Effector CD4-positive, alpha-beta T cell (primary cell): ENCODE results near the gene ZFP30.
A peak's percentile ranks its signal among the peaks of the same experiment; 100 is the strongest.
"Not testable (repeated sequence)": the region's sequence is repeated elsewhere in the genome, so short reads cannot be mapped to it uniquely, and the experiment has no call there.

Experiments
- DNase-seq: peaks from one replicate; pipeline ENCODE4 v3.0.0-alpha.2; 2020
- total RNA-seq: gene quantifications from one replicate; lab custom pipeline; 2026; lab: John Stamatoyannopoulos, UW

The ZFP30 gene
- total RNA-seq = 9.4 reads per million, percentile 30 among the genes with 10 or more reads in this experiment

DNA sequence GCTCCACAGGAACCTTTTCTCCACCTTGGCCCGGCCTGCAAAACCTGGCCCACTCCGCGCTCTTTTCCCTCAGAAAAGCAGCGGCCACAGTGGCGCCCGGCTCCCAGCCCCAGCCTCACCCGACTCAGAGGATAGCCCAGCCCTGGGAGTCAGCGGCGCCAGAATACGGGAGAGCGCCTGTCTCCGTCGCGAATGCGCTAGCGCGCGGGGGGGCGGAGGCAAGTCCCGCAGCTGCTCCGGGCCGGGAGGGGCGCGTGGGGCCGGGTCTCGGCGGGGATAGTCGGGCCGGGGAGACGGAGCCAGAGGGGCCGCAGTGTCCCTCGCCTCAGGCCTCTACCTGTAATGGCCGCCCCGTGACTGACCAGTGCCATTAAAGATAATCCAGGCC is at the start of gene ZFP30:
Gene ZFP30 (minus strand): TSS at position 165 of the 388 bp plus-strand sequence. CDS start 7,643 bp downstream, outside the sequence.
- DNase-seq = peak; percentile 72

DNA sequence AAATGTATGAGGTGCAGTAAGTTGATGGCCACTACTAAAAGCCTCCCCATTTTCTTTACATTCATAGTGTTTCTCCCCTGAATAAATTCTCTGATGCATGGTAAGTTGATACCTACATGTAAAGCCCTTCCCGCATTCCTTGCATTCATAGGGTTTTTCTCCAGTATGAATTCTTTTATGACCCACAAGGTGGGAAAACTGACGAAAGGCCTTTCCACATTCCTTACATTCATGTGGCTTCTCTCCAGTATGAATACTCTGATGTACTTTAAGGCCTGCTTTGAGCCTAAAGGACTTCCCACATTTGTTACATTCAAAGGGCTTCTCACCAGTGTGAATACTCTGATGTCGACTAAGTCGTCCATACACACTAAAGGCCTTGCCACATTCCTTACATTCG is 43.8 kb upstream of the ZFP30 start:
- DNase-seq = no peak

DNA sequence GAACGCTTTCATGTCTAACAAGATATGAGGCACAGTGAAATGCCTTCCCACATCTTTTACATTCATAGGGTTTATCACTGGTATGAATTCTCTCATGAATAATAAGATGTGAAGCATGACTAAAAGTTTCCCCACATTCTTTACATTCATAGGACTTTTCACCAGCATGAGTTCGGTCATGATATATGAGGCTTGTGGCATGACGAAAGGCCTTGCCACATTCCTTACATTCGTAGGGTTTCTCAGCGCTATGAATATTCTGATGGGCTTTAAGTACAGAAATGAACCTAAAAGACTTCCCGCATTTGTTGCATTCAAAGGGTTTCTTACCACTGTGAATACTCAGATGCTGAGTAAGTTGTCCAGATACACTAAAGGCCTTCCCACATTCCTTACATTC is 43.0 kb upstream of the ZFP30 start:
- no peak for DNase-seq

DNA sequence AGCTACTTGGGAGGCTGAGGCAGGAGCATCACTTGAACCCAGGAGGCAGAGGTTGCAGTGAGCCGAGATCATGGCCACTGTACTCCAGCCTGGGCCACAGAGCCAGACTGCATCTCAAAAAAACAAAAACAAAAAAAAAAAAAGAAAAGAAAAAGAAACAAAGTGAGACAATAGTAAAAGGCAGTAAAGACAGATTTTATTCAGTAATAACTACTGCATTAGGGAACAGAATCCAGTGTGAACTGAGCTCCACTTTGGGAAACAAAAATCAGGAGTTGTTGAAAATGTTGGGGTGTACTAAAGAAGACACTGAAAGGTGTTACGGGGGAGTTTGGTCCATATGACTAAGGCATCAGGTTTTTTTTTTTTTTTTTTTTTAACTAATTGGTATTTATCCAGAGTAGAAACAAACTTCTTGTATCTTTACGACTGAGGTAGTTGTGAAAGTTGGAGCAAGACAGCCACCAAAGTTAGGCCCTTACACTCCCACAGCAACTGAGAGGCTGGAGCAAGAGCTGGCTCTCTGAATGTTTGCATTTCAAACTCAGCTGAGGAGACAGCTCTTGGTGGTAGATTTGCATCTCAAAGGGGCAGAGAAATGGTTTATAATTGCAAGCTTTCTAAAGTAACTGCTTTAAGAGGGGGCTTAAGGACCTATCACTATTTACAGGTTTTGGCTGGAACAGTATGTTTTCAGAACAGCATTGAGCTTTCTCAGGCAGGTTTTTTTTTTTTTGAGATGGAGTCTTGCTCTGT is 40.1 kb upstream of the ZFP30 start:
- no peak for DNase-seq

DNA sequence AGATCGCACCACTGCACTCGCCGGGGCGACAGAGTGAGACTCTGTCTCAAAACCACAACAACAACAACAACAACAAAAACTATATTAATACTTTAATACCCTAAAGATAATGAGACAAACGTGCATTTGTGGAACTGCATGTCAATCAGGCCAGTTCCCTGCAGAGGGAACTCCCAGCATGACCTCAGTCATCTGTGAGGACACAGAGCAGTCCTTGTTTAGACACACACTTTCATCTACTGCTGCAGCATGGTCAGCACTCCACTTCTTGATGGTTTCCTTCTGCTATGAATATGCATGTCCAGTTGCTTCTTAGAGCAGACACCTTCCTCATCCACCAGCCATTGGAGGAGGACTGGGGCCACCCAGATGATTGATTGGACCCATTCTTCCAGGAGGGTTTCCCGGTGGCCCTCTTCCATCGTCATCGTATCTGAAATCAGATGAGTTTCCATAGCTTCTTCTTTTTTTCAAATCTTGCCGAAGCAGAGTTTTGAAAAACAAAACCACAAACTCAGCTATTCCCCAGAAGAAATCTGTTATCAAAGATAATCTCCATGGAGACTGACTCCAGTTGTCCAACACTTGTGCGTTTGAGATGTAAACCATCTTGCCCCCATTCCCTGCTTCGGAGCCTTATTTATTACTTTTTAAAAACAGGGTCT is 37.8 kb upstream of the ZFP30 start:
- DNase-seq = no peak

DNA sequence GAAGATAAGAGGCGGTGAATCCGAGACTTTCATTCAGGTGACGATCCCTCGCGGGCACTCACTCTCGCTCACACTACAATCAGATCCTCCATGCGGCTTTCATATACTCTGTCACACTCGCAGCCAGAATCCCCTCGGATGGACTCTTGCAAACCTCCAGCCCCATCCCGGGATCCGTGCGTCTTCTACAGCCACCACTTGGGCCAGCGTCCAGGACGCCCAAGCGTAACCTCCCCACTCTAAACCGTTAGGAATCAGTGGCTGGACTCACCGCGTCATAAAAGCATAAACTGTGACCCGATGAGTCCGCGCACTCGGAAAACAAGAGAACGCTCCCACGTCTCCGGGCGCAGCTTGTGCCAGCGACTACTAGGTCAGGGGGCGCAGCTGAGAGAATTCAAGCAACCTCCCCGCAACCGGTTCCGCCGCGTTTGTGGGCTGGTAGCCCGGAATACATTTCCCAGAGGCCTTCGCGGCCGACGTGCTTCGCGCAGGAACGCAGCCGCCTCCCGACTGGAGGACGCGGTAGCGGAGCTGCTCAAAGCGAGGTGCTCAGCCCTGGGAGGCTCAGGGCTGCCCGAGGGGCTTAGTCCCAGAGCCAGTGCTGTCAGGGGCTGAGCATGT is 36.7 kb upstream of the ZFP30 start:
- DNase-seq = peak; percentile 64

GRCh38 chr19:37683520-37683919 is 28.3 kb upstream of the ZFP30 start:
- DNase-seq = no peak

DNA sequence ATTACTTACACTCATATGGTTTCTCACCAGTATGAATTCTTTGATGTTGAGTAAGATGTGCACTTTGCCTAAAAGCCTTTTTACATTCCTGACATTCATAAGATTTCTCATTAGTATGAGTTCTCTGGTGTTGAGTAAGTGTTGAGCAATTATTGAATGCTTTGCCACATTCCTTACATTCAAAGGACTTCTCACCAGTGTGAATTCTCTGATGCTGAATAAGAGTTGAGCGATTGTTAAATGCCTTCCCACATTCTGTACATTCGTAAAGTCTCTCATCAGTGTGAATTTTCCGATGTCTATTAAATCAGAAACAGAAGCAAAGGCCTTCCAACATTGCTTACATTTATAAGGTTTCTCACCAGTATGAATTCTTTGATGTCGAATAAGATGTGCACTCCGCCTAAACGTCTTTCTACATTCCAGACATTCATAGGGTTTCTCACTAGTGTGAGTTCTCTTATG is 14.2 kb upstream of the ZFP30 start:
- DNase-seq = no peak

DNA sequence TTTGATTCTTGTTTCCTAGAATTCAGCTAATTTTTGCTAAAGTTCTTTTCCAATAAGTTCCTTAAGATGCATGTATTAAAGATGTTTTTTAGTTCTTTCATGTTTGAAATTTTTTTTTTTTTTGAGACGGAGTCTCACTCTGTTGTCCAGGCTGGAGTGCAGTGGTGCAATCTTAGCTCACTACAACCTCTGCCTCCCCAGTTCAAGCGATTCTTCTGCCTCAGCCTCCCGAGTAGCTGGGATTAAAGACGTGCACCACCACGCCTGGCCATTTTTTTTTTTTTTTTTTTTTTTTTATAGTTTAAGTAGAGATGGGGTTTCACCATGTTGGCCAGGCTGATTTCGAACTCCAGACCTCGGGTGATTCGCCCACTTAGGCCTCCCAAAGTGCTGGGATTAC is 1.9 kb upstream of the ZFP30 start:
- DNase-seq = not testable (repeated sequence)

DNA sequence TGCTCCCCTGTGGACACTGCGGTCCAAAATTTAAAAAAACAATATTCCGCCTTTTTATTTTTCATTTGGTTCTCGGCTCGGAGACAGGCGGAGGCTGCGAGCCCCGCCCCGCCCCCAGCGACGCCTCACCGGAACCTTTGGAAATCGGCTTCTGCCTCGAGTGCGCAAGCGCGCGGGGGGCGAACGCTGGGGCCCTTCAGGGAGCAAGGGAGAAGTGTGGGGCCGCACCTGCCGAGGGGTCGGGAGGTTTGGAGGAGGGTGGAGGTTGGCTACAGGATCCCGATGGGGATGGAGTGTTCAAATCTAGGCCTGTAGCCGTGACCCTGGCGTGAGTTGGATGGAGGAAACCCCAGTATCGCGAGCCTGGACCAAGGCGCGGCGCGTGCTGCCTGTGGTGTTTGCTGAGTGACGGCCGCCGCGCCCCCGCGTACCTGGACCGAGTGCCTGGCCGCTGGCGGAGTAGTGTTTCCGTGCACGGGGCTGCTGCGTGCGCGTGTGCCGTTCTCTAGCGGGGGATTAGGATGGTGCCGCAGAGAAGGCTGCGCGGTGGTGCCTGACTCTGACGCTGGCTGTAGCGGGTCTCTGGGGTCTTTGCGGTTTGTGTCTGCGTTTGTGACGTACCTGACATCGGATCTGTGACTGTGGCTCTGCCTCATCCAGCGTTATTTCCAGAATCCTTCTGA is 565 bp upstream of the ZFP30 start:
- peak; percentile 74 for DNase-seq

- peak; percentile 4 for DNase-seq
These were observed 500 bp downstream of the ZFP30 start for GRCh38 chr19:37654629-37655300.

- DNase-seq = no peak
These were observed 1.1 kb downstream of the ZFP30 start for GRCh38 chr19:37654118-37654517.

- no peak for DNase-seq
These were observed 19.9 kb downstream of the ZFP30 start for GRCh38 chr19:37635076-37636056.

- DNase-seq = peak; percentile 50
These were observed 60.3 kb downstream of the ZFP30 start for GRCh38 chr19:37594982-37595382.

DNA sequence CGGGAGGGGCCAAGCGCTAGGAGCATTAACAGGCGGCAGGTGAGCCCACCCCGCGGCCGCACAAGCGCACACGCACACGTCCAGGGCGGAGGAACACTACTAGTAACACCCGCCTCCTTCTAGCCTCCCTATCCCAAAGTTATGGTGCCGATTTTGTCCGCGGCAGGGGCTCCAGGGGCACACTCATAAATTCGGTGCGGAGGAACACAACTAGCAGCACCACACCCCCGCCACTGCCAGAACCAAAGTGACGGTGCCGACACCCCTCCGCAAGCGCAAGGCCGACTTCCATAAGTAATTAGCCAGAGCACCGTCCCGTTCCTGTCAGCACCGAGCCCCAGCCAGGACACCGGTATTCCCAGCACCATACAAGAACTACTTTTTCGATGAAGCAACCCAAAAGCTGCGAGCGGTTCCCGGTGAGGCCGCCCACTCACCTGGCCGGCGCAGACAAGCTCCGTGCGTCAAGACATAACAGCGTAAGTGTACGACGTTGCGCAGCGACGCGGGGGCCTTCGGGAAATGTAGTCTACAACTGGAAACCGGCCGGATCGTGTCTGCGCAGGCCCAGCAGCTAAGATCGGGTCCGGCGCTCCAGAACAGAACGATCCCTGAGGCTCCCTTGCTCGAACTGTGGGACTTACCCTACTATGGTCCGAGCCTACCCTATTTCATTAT is 60.8 kb downstream of the ZFP30 start, which contains the start of the genes ZNF540 and ZNF571:
Gene ZNF540 (plus strand): TSS at position 573 of the 678 bp plus-strand sequence. CDS start 3,572 bp downstream, outside the sequence.
Gene ZNF571 (minus strand): TSS at position 489 of the 678 bp plus-strand sequence. CDS start 8,116 bp downstream, outside the sequence.
- DNase-seq = peak; percentile 89

DNA sequence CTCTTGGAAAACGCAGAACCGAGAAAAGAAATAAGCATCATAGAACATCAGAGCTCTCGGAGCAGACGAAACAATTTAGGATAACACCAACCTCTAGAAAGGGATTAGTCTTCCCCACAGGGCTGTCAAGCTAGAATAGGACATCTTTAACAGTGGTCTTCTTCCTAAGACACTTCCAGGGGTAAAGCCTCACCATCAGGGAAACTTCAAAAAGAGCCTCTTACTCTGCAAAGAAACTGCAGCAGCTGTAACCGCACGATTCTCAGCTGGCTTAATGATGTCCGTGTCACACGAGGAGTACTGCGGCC is 61.3 kb downstream of the ZFP30 start:
- DNase-seq = no peak

DNA sequence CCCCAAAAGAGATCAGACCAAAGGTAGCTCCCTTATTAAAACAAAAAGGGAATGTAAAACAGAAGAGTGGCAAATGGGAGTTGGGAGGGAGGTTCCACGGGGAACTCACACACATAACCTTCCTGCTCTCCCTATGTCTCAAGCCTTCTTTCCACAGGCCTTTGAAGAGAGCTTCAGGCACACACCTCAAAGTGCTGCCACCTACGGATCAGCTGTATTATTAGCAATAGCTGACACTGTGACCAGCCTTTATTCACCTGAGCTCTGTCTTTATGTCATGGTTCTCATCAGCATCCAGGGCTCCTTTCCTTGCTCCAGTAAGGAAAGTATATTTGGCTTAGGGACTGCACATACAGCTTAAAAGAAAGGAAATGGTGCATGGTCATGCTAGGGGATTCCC is 71.9 kb downstream of the ZFP30 start:
- no peak for DNase-seq

- no peak for DNase-seq
These were observed 83.1 kb downstream of the ZFP30 start for GRCh38 chr19:37572203-37572602.

GRCh38 chr19:37565370-37565669 is 89.9 kb downstream of the ZFP30 start:
- DNase-seq = no peak

DNA sequence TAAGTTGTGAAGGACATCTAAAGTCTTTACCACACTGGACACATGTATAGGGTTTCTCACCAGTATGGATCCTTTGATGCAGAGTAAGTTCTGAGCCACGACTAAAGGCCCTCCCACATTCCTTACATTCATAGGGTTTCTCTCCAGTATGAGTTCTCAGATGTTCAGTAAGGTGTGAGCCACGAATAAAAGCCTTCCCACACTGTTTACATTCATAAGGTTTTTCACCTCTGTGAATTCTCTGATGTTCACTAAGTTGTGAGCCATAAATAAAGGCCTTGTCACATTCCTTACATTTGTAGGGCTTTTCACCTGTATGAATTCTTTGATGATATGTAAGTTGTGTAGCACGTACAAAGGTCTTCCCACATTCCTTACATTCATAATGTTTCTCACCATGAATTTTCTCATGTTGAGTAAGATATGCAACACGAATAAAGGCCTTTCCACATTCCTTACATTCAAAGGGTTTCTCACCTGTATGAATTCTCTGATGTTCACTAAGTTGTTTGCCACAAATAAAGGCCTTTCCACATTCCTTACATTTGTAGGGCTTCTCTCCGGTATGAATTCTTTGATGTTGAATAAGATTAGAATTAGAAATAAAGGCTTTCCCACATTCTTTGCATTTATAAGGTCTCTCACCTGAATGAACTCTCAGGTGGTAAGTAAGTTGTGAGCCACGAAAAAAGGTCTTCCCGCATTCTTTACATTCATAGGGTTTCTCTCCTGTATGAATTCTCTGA is 90.5 kb downstream of the ZFP30 start:
- no peak for DNase-seq
